ENCODE measurements around the gene UBXN11.

UBXN11 gene

DNA sequence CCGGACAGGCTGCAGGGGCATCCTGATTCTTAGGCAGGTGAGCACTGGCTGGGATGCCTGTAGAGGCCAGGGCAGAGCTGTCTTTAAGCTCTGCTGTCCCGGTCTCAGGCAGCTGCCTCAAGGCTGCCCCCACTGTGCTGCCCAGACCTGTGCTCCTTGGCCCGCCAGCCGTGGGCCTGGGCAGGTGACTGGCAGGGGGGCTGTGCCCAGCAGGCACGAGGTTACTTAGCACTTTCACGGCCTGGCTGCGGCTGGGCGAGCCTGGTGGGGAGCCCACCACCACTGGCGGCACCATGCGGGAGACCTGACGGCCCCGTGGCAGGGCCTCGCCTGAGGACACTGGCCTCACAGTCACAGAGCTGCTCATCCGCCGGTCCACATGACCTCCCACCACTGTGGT, 39.3 kb upstream of the UBXN11 start:
- Histone ChIP-seq H3K4me1 (ENCODE audit: control extremely low read depth in 1 of 4, control insufficient read depth in 4 of 4, insufficient read depth in 4 of 4, low read length in 3 of 4) (peaks cover 0 to 2% (median 0%) of the 10 kb centered on the region in 4 experiments), H3K36me3 (ENCODE audit: control insufficient read depth in 4 of 4, insufficient read depth in 4 of 4, low read length in 3 of 4) (no peaks in the 10 kb centered on the region), H3K9me3 (ENCODE audit: control extremely low read depth in 1 of 5, control insufficient read depth in 4 of 5, insufficient read depth in 2 of 5, low read depth in 1 of 5, low read length in 4 of 5) (no peaks in the 10 kb centered on the region), H3K4me3 (ENCODE audit: control insufficient read depth in 1 of 7, extremely low read depth in 1 of 7, insufficient read depth in 4 of 7, low read depth in 2 of 7, low read length in 6 of 7) (no peak overlapping the region), H3K27ac (ENCODE audit: insufficient read depth in 1 of 2, low read depth in 1 of 2, low read length in 2 of 2, poor library complexity in 1 of 2, severe bottlenecking in 2 of 2) (no peak overlapping the region), H3K27me3 (replicated peaks in 2 of 5; ENCODE audit: control insufficient read depth in 4 of 5, insufficient read depth in 5 of 5, low read length in 4 of 5) (no peaks in the 10 kb centered on the region)
- no peak for DNase-seq
- 91% methylated on average over 12 of the region's 15 CpGs for whole genome bisulfite sequencing (ENCODE audit: insufficient coverage)
- ChIA-PET POLR2A (no interaction called here), CTCF (interaction anchor here (2.7 kb wide), 1 partner anchor 16 kb away, joined by 6 read pairs; no protein-coding TSS in a partner anchor)

DNA sequence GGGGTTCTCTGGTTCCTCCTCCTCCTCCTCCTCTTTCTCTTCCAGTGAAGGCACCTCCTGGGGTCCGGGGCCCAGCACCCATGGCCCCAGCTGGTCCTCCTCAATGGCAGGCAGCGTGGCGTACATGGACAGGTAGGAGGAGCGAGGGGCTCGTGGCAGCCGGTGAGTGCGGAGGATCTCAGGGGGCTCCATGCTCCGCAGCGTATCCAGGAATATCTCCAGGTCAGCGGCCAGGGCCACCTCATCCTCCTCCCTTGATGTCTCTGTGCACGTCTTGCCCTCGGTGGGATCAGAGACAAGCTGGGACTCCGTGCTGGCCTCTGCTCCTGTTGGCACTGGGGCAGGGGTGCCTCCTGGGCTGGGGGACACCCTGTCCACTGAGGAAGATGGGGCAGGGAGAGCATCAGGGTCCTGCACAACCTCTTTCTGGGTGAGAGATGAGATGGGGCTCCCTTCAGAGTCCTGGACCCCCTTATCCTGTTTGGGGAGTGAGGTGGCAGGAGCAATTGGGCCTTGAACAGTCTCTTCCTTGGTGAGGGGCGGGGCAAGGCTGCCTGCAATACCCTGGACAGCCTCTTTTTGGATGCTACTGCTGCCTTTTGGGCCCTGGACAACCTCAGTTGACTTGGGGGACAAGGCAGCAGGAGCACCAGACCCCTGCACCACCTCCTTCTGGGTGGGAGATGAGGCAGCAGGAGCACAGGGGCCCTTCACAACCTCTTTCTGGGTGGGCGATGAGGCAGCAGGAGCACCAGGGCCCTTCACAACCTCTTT, 37.9 kb upstream of the UBXN11 start:
- POLR2A ChIA-PET, result no interaction called here
- 94% methylated on average over 14 of the region's 15 CpGs for WGBS (ENCODE audit: insufficient coverage)
- H3K9me3 ChIP-seq (ENCODE audit: control extremely low read depth in 1 of 5, control insufficient read depth in 4 of 5, insufficient read depth in 2 of 5, low read depth in 1 of 5, low read length in 4 of 5), result no peaks in the 10 kb centered on the region
- no peak overlapping the region for H3K4me3 ChIP-seq (ENCODE audit: control insufficient read depth in 1 of 7, extremely low read depth in 1 of 7, insufficient read depth in 4 of 7, low read depth in 2 of 7, low read length in 6 of 7)
- no peak for DNase-seq
- no peak overlapping the region for H3K27ac ChIP-seq (ENCODE audit: insufficient read depth in 1 of 2, low read depth in 1 of 2, low read length in 2 of 2, poor library complexity in 1 of 2, severe bottlenecking in 2 of 2)
- H3K27me3 ChIP-seq (replicated peaks in 2 of 5; ENCODE audit: control insufficient read depth in 4 of 5, insufficient read depth in 5 of 5, low read length in 4 of 5), result no peaks in the 10 kb centered on the region
- H3K4me1 ChIP-seq (ENCODE audit: control extremely low read depth in 1 of 4, control insufficient read depth in 4 of 4, insufficient read depth in 4 of 4, low read length in 3 of 4), result no peaks in the 10 kb centered on the region
- H3K36me3 ChIP-seq (ENCODE audit: control insufficient read depth in 4 of 4, insufficient read depth in 4 of 4, low read length in 3 of 4), result no peaks in the 10 kb centered on the region
- CTCF ChIA-PET, result interaction anchor here (1.3 kb wide), 2 partner anchors 14 to 68 kb away, joined by 3 to 5 read pairs; no protein-coding TSS in a partner anchor

DNA sequence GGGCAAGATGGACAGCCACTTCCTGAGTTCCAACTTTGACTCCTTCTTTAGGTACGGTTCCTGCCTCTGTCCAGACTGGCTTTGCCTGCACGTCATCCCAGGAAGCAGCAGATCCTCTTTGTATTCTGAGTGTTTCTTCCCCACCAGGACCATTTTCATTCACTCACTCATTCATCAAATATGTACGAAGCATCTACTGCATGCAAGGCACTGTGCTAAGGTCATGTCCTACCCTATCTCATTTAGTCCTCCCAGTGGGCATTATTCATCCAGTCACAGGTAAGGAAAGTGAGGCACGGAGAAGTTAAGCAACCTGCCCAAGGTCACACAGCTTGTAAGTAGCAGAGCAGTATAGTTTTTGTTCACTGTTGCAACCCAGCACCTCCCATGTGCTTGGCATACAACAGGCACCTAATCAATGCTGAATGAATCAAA, 33.6 kb upstream of the UBXN11 start:
- DNase-seq, result no peak
- no peaks in the 10 kb centered on the region for H3K36me3 ChIP-seq (ENCODE audit: control insufficient read depth in 4 of 4, insufficient read depth in 4 of 4, low read length in 3 of 4)
- CTCF ChIA-PET, result interaction anchor here (0.6 kb wide), 1 partner anchor 201 kb away, joined by 3 read pairs; no protein-coding TSS in a partner anchor
- H3K4me1 ChIP-seq (ENCODE audit: control extremely low read depth in 1 of 4, control insufficient read depth in 4 of 4, insufficient read depth in 4 of 4, low read length in 3 of 4), result peaks cover 3 to 30% (median 16%) of the 10 kb centered on the region in 4 experiments
- H3K4me3 ChIP-seq (ENCODE audit: control insufficient read depth in 1 of 7, extremely low read depth in 1 of 7, insufficient read depth in 4 of 7, low read depth in 2 of 7, low read length in 6 of 7), result no peak overlapping the region
- WGBS (ENCODE audit: insufficient coverage), result 84% methylated on average over 2 of the region's 4 CpGs
- H3K27me3 ChIP-seq (replicated peaks in 2 of 5; ENCODE audit: control insufficient read depth in 4 of 5, insufficient read depth in 5 of 5, low read length in 4 of 5), result peaks cover 0 to 2% (median 0%) of the 10 kb centered on the region in 5 experiments
- no peak overlapping the region for H3K27ac ChIP-seq (ENCODE audit: insufficient read depth in 1 of 2, low read depth in 1 of 2, low read length in 2 of 2, poor library complexity in 1 of 2, severe bottlenecking in 2 of 2)
- H3K9me3 ChIP-seq (ENCODE audit: control extremely low read depth in 1 of 5, control insufficient read depth in 4 of 5, insufficient read depth in 2 of 5, low read depth in 1 of 5, low read length in 4 of 5), result no peaks in the 10 kb centered on the region
- POLR2A ChIA-PET, result no interaction called here

DNA sequence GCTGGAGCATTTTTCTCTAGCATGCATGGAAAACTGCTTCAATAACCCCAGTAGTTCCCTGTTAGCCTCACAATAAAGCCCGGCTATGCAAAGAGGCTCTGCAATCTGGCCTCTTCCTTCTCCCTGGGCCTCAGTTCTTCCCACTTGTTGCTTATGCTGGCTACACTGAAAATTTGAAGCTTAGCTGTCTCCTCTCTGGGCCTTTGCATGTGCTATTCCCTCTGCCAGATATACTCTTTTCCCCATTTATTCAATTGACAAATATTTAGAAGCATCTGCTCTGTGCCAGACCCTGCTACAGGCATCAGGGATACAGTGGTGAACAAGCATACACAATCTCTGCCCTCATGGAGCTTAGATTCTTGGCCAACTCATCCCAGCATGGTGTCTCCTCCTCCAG, 32.2 kb upstream of the UBXN11 start:
- 100% methylated on average over 1 of the region's 1 CpG for WGBS (ENCODE audit: insufficient coverage)

DNA sequence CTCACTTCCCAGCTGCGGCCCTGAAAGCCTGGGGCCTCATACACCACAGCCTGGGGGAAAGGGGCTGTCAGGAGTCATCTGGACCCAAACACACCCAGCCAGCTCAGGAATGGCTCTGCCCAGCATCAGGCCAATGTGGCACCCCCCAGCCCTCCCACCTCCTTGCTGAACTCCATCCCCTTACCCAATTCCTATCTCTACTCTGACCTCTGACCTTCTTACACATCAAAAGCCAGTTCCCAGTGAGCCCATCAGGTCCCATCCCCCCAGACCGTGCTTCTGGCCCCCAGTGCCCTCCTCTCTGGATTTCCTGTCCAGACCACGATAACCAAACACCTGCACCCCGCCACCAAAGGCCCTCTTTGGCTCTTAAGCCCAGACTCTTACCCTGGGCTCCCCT, 31.2 kb upstream of the UBXN11 start:
- Histone ChIP-seq H3K9me3 (ENCODE audit: control extremely low read depth in 1 of 5, control insufficient read depth in 4 of 5, insufficient read depth in 2 of 5, low read depth in 1 of 5, low read length in 4 of 5) (no peaks in the 10 kb centered on the region), H3K4me1 (ENCODE audit: control extremely low read depth in 1 of 4, control insufficient read depth in 4 of 4, insufficient read depth in 4 of 4, low read length in 3 of 4) (peaks cover 3 to 31% (median 16%) of the 10 kb centered on the region in 4 experiments), H3K27me3 (replicated peaks in 2 of 5; ENCODE audit: control insufficient read depth in 4 of 5, insufficient read depth in 5 of 5, low read length in 4 of 5) (peaks cover 0 to 2% (median 0%) of the 10 kb centered on the region in 5 experiments), H3K4me3 (ENCODE audit: control insufficient read depth in 1 of 7, extremely low read depth in 1 of 7, insufficient read depth in 4 of 7, low read depth in 2 of 7, low read length in 6 of 7) (no peak overlapping the region), H3K36me3 (ENCODE audit: control insufficient read depth in 4 of 4, insufficient read depth in 4 of 4, low read length in 3 of 4) (no peaks in the 10 kb centered on the region), H3K27ac (ENCODE audit: insufficient read depth in 1 of 2, low read depth in 1 of 2, low read length in 2 of 2, poor library complexity in 1 of 2, severe bottlenecking in 2 of 2) (no peak overlapping the region)
- peak in 1 of 3 donors; percentile 28 for DNase-seq
- 47% methylated on average over 3 of the region's 4 CpGs for WGBS (ENCODE audit: insufficient coverage)
- POLR2A ChIA-PET, result no interaction called here
- CTCF ChIA-PET, result interaction anchor here (1.2 to 1.9 kb wide), 4 partner anchors 17 to 80 kb away, joined by 3 to 8 read pairs (median 5); no protein-coding TSS in a partner anchor

More for the DNA sequence above, 32.2 kb upstream of the UBXN11 start:
- Histone ChIP-seq H3K36me3 (ENCODE audit: control insufficient read depth in 4 of 4, insufficient read depth in 4 of 4, low read length in 3 of 4) (no peaks in the 10 kb centered on the region), H3K27me3 (replicated peaks in 2 of 5; ENCODE audit: control insufficient read depth in 4 of 5, insufficient read depth in 5 of 5, low read length in 4 of 5) (peaks cover 0 to 2% (median 0%) of the 10 kb centered on the region in 5 experiments), H3K27ac (ENCODE audit: insufficient read depth in 1 of 2, low read depth in 1 of 2, low read length in 2 of 2, poor library complexity in 1 of 2, severe bottlenecking in 2 of 2) (no peak overlapping the region), H3K4me1 (ENCODE audit: control extremely low read depth in 1 of 4, control insufficient read depth in 4 of 4, insufficient read depth in 4 of 4, low read length in 3 of 4) (peaks cover 3 to 31% (median 16%) of the 10 kb centered on the region in 4 experiments), H3K4me3 (ENCODE audit: control insufficient read depth in 1 of 7, extremely low read depth in 1 of 7, insufficient read depth in 4 of 7, low read depth in 2 of 7, low read length in 6 of 7) (no peak overlapping the region), H3K9me3 (ENCODE audit: control extremely low read depth in 1 of 5, control insufficient read depth in 4 of 5, insufficient read depth in 2 of 5, low read depth in 1 of 5, low read length in 4 of 5) (no peaks in the 10 kb centered on the region)
- ChIA-PET POLR2A (interaction anchor here (0.6 kb wide), 1 partner anchor 72 kb away, joined by 3 read pairs; no protein-coding TSS in a partner anchor), CTCF (interaction anchor here (1.1 to 1.9 kb wide), 3 partner anchors 25 to 79 kb away, joined by 3 to 8 read pairs (median 3); no protein-coding TSS in a partner anchor)
- DNase-seq, result no peak

DNA sequence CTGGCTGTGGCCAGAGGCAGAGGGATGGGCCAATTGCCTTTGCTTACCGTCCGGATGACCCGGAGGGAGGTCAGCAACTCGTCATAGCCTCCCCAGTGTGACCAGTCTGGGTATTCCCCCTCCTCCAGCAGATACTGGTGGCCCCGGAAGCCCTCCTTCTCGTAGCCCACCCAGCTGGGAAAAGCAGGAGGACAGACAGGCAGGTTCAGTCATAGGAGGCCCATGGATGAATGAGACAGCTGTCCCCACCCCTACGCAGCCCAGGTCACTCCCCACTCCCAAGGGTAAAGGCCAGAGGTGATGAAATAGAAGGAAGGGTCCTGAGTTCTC, 30.7 kb upstream of the UBXN11 start:
- ChIA-PET POLR2A (no interaction called here), CTCF (interaction anchor here (1.4 to 1.9 kb wide), 3 partner anchors 16 to 80 kb away, joined by 5 to 8 read pairs (median 5); no protein-coding TSS in a partner anchor)
- Histone ChIP-seq H3K4me3 (ENCODE audit: control insufficient read depth in 1 of 7, extremely low read depth in 1 of 7, insufficient read depth in 4 of 7, low read depth in 2 of 7, low read length in 6 of 7) (no peak overlapping the region), H3K27ac (ENCODE audit: insufficient read depth in 1 of 2, low read depth in 1 of 2, low read length in 2 of 2, poor library complexity in 1 of 2, severe bottlenecking in 2 of 2) (peak overlapping the region in 1 of 2 experiments; percentile 22), H3K36me3 (ENCODE audit: control insufficient read depth in 4 of 4, insufficient read depth in 4 of 4, low read length in 3 of 4) (no peaks in the 10 kb centered on the region), H3K4me1 (ENCODE audit: control extremely low read depth in 1 of 4, control insufficient read depth in 4 of 4, insufficient read depth in 4 of 4, low read length in 3 of 4) (peaks cover 3 to 31% (median 16%) of the 10 kb centered on the region in 4 experiments), H3K27me3 (replicated peaks in 2 of 5; ENCODE audit: control insufficient read depth in 4 of 5, insufficient read depth in 5 of 5, low read length in 4 of 5) (peaks cover 0 to 2% (median 0%) of the 10 kb centered on the region in 5 experiments), H3K9me3 (ENCODE audit: control extremely low read depth in 1 of 5, control insufficient read depth in 4 of 5, insufficient read depth in 2 of 5, low read depth in 1 of 5, low read length in 4 of 5) (no peaks in the 10 kb centered on the region)
- 86% methylated on average over 5 of the region's 7 CpGs for WGBS (ENCODE audit: insufficient coverage)
- no peak for DNase-seq
